ENCODE results near the gene OSCP1. TPM values are rescaled to one million over a fixed set of nuclear protein-coding genes. Genes with fewer than 3 reads are reported as not detected.

OSCP1 gene
- total RNA-seq, 1 donor from 2014 or later, result 13.9 TPM

DNA sequence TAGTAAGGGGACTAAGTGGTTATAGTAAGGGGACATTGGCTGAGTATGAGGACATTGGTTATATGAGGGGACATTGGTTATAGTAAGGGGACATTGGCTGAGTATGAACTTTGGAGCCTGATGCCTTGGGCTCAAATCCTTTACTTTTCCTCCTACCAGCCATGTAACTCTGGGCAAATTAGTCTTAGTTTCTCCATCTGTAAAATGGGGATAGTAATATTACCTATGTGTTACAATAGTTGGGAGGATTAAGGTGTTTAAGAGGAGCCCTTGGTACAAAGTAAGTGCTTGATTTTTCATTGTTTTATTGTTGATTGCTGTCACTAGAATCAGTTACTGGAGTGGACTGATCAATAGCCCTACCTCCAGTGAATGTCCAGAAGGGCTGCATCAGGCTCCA, 2.8 kb downstream of the OSCP1 start:
- Histone ChIP-seq H3K4me3 (ENCODE audit: low read depth, low read length) (no peak overlapping the region), H3K27me3 (ENCODE audit: control insufficient read depth, insufficient read depth, low read length) (no peaks in the 10 kb centered on the region), H3K36me3 (ENCODE audit: control insufficient read depth, insufficient read depth, low read length) (no peaks in the 10 kb centered on the region)
- TF ChIP-seq, protein P1, sequence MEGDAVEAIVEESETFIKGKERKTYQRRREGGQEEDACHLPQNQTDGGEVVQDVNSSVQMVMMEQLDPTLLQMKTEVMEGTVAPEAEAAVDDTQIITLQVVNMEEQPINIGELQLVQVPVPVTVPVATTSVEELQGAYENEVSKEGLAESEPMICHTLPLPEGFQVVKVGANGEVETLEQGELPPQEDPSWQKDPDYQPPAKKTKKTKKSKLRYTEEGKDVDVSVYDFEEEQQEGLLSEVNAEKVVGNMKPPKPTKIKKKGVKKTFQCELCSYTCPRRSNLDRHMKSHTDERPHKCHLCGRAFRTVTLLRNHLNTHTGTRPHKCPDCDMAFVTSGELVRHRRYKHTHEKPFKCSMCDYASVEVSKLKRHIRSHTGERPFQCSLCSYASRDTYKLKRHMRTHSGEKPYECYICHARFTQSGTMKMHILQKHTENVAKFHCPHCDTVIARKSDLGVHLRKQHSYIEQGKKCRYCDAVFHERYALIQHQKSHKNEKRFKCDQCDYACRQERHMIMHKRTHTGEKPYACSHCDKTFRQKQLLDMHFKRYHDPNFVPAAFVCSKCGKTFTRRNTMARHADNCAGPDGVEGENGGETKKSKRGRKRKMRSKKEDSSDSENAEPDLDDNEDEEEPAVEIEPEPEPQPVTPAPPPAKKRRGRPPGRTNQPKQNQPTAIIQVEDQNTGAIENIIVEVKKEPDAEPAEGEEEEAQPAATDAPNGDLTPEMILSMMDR (IDR thresholded peaks at IDR 0.05; ENCODE audit: insufficient read depth, low read length, poor library complexity, severe bottlenecking), result no peak
- DNase-seq (ENCODE audit: low read depth), result no peak

DNA sequence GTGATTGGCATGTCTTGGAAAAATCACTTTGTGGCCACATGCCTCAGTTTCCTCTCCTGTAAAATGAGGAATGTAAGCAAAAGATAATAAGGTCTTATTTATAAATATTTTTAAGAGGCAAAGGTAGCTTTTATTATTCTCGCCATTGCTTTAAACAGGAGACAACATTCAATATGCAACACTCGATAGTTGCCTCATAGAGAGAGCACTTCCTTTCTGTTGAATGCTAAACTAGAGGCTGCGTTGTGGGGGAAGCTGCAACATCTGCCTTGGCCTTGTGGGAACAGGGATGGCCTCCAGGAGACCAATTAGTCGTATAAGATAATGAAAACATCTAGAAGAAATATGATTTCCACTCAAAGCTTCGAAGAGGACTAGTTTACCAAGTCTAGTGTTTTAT, 3.5 kb downstream of the OSCP1 start:
- Histone ChIP-seq H3K36me3 (ENCODE audit: control insufficient read depth, insufficient read depth, low read length) (no peaks in the 10 kb centered on the region), H3K4me3 (ENCODE audit: low read depth, low read length) (no peak overlapping the region), H3K27me3 (ENCODE audit: control insufficient read depth, insufficient read depth, low read length) (no peaks in the 10 kb centered on the region)
- DNase-seq (ENCODE audit: low read depth), result no peak
- TF ChIP-seq, protein P1 (IDR thresholded peaks at IDR 0.05; ENCODE audit: insufficient read depth, low read length, poor library complexity, severe bottlenecking), result no peak

DNA sequence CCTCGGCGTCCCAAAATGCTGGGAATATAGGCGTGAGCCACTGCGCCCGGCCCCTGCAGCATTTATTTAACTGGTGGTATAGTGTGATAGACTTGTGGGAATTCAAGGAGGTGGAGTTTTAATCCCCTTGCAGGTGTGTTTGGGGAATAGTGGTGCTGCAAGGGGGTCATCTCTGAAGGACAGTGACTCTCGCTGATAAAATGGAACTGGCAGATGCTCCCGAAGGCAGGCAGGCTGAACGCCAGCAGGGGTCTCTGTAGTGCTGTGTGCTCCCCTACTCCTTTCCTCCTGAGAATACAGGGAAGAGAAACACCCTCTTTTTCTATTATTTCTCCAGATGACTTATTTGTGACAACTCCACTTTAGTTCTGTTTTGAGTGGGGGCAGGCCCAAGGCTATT, 4.0 kb downstream of the OSCP1 start:
- H3K27me3 ChIP-seq (ENCODE audit: control insufficient read depth, insufficient read depth, low read length), result no peaks in the 10 kb centered on the region
- no peak overlapping the region for H3K4me3 ChIP-seq (ENCODE audit: low read depth, low read length)
- H3K36me3 ChIP-seq (ENCODE audit: control insufficient read depth, insufficient read depth, low read length), result no peaks in the 10 kb centered on the region
- no peak for DNase-seq (ENCODE audit: low read depth)
- TF ChIP-seq, protein P1 (IDR thresholded peaks at IDR 0.05; ENCODE audit: insufficient read depth, low read length, poor library complexity, severe bottlenecking), result peak; percentile 38

DNA sequence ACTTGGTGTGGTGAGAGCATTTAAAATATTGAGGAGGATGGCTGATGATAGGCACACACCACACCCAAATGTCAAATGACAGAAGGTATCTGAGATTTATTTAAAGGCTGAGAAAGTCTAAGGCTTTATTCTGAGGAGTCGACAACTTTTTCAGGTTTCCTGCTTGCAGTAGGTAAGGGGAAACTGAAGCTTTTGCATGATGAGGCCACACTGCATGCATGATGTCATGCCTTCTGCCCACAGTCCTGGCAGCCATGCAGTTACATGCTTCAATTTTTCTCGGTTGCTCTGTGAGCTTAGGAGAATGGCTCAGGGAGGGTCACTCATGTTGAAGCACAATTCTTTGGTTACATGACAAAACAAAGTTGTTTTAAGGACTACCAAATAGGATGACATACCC, 7.0 kb downstream of the OSCP1 start:
- TF ChIP-seq, protein P1 (IDR thresholded peaks at IDR 0.05; ENCODE audit: insufficient read depth, low read length, poor library complexity, severe bottlenecking), result no peak
- H3K27me3 ChIP-seq (ENCODE audit: control insufficient read depth, insufficient read depth, low read length), result no peaks in the 10 kb centered on the region
- H3K4me3 ChIP-seq (ENCODE audit: low read depth, low read length), result no peak overlapping the region
- no peaks in the 10 kb centered on the region for H3K36me3 ChIP-seq (ENCODE audit: control insufficient read depth, insufficient read depth, low read length)
- DNase-seq (ENCODE audit: low read depth), result no peak

DNA sequence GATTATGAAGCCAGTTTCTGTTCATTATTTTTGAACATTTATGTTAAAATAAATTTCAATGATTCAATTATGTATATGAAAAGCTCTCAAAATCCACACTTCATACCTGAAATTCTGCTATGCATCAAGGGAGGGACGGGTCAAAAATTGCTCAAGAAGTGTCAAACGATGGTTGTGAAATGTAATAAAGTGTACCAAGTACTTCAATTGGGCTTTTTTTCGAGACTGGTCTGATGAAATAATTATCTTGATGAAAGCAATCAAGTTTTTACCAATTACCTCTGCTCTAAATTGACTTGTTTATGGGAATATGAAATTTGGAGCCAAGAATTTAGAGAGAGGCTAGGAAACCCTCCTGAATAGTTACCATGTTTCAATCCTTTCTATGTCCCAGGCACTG, 7.9 kb downstream of the OSCP1 start:
- Histone ChIP-seq H3K27me3 (ENCODE audit: control insufficient read depth, insufficient read depth, low read length) (no peaks in the 10 kb centered on the region), H3K4me3 (ENCODE audit: low read depth, low read length) (no peak overlapping the region), H3K36me3 (ENCODE audit: control insufficient read depth, insufficient read depth, low read length) (no peaks in the 10 kb centered on the region)
- DNase-seq (ENCODE audit: low read depth), result no peak
- TF ChIP-seq, protein P1 (IDR thresholded peaks at IDR 0.05; ENCODE audit: insufficient read depth, low read length, poor library complexity, severe bottlenecking), result no peak

DNA sequence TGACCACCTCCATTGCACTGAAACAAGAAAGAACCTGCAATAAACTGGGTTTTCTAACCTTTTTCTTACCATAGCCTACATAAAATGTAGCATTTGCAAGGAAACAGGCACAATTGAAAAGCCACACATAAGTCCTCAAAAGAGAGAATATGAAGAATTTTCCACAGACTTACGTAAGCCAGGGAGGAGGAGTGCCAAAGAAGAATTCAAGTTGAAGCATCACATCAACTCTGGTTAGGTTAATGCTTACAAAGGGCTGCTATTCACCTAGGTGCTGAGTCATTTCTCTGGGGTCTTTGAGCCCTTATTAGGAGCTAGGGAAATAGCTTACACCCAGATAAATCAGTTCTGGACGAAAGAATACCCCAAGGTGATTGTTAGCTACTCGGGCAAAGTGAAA, 9.6 kb downstream of the OSCP1 start:
- TF ChIP-seq, protein P1 (IDR thresholded peaks at IDR 0.05; ENCODE audit: insufficient read depth, low read length, poor library complexity, severe bottlenecking), result no peak
- DNase-seq (ENCODE audit: low read depth), result no peak
- Histone ChIP-seq H3K36me3 (ENCODE audit: control insufficient read depth, insufficient read depth, low read length) (no peaks in the 10 kb centered on the region), H3K4me3 (ENCODE audit: low read depth, low read length) (no peak overlapping the region), H3K27me3 (ENCODE audit: control insufficient read depth, insufficient read depth, low read length) (no peaks in the 10 kb centered on the region)

All from kidney epithelial cell (primary cell).